ENCODE data around the gene LENG9.
"Not testable (repeated sequence)": the region's sequence is repeated elsewhere in the genome, so short reads cannot be mapped to it uniquely, and the experiment has no call there.

Gene LENG9

GRCh38 chr19:54459282-54460229 lies 4.0 kb downstream of the LENG9 start:
- DNase-seq (ENCODE audit: low read depth in 3 of 3) = no peak

- no peak for DNase-seq (ENCODE audit: low read depth in 3 of 3)
These were observed 4.8 kb downstream of the LENG9 start for GRCh38 chr19:54458648-54459281.

- DNase-seq (ENCODE audit: low read depth in 3 of 3) = no peak
These were observed 5.6 kb downstream of the LENG9 start for GRCh38 chr19:54457773-54458647.

- no peak for DNase-seq (ENCODE audit: low read depth in 3 of 3)
These were observed 6.9 kb downstream of the LENG9 start for GRCh38 chr19:54456423-54457373.

- DNase-seq (ENCODE audit: low read depth in 3 of 3) = no peak
These were observed 7.7 kb downstream of the LENG9 start for GRCh38 chr19:54455786-54456422.

- DNase-seq (ENCODE audit: low read depth in 3 of 3) = no peak
These were observed 8.6 kb downstream of the LENG9 start for GRCh38 chr19:54454781-54455675.

GRCh38 chr19:54453921-54454780 lies 9.4 kb downstream of the LENG9 start:
- no peak for DNase-seq (ENCODE audit: low read depth in 3 of 3)

- no peak for DNase-seq (ENCODE audit: low read depth in 3 of 3)
These were observed 11.0 kb downstream of the LENG9 start for GRCh38 chr19:54452626-54453025.

- no peak for DNase-seq (ENCODE audit: low read depth in 3 of 3)
These were observed 11.6 kb downstream of the LENG9 start for GRCh38 chr19:54451997-54452396.

GRCh38 chr19:54451331-54451871 lies 12.2 kb downstream of the LENG9 start:
- DNase-seq (ENCODE audit: low read depth in 3 of 3) = no peak

- DNase-seq (ENCODE audit: low read depth in 3 of 3) = no peak
These were observed 13.9 kb downstream of the LENG9 start for GRCh38 chr19:54449701-54450069.

GRCh38 chr19:54448774-54449700 lies 14.5 kb downstream of the LENG9 start, which contains the start of gene LENG8:
Gene LENG8 (plus strand): TSS chr19:54449199. CDS start chr19:54451345, 2,146 bp downstream.
- DNase-seq (ENCODE audit: low read depth in 3 of 3) = peak; percentile 93 to 96 (median 96)

GRCh38 chr19:54448040-54448773 lies 15.4 kb downstream of the LENG9 start:
- peak in 1 of 3 experiments; percentile 37 for DNase-seq (ENCODE audit: low read depth in 3 of 3)

GRCh38 chr19:54446349-54446748 lies 17.2 kb downstream of the LENG9 start:
- not testable (repeated sequence) for DNase-seq (ENCODE audit: low read depth in 3 of 3)

- no peak for DNase-seq (ENCODE audit: low read depth in 3 of 3)
These were observed 18.8 kb downstream of the LENG9 start for GRCh38 chr19:54444737-54445136.

GRCh38 chr19:54440641-54441040 lies 22.9 kb downstream of the LENG9 start:
- no peak for DNase-seq (ENCODE audit: low read depth in 3 of 3)

Measured in stimulated activated CD4-positive, alpha-beta T cell treated with anti-CD3 and anti-CD28 coated beads, TNF-alpha, amount 100 ng/mL, for 4 hours (primary cell).